Fibroblast of lung (primary cell): Measurements from ENCODE around the gene BCAT1. TPM values are rescaled to one million over a fixed set of nuclear protein-coding genes. Genes with fewer than 3 reads are reported as not detected.
A peak's percentile ranks its signal among the peaks of the same experiment; 100 is the strongest.

Experiments
- DNase-seq, 2 donors: peaks; one replicate each; pipeline versions ENCODE4 v3.0.0 to v3.0.0-alpha.2; 2010; ENCODE audit warnings: low read depth in 2 of 2
- H2AFZ ChIP-seq: 2 replicates; pipeline ENCODE4 v1.5.1; 2012; ENCODE audit warnings: low read length, control low read depth, inconsistent platforms
- H3K27ac ChIP-seq: 2 replicates; pipeline ENCODE4 v1.5.1; 2011; ENCODE audit warnings: low read length, control low read depth; ENCODE audit not compliant: insufficient read depth
- H3K27me3 ChIP-seq: 2 replicates; pipeline ENCODE4 v1.5.1; 2011; ENCODE audit warnings: mild to moderate bottlenecking, low read length; ENCODE audit not compliant: control insufficient read depth, insufficient read depth
- H3K36me3 ChIP-seq: 2 replicates; pipeline ENCODE4 v1.5.1; 2011; ENCODE audit warnings: low read length; ENCODE audit not compliant: control insufficient read depth, insufficient read depth
- H3K4me1 ChIP-seq: 2 replicates; pipeline ENCODE4 v1.5.1; 2011; ENCODE audit warnings: low read length; ENCODE audit not compliant: control insufficient read depth, insufficient read depth; ENCODE audit errors: extremely low read depth
- H3K4me2 ChIP-seq: 2 replicates; pipeline ENCODE4 v1.5.1; 2011; ENCODE audit warnings: low read length, control low read depth; ENCODE audit not compliant: insufficient read depth; ENCODE audit errors: extremely low read depth
- H3K4me3 ChIP-seq, 4 experiments: fragments of 200-600 bp in 1 of 4; sonication (generic) in 1 of 4; replicated peaks in 1 of 4; 2 replicates each; pipeline ENCODE4 v1.5.1; 2011 to 2016; ENCODE audit warnings: low read length in 4 of 4, low read depth in 3 of 4, mild to moderate bottlenecking in 3 of 4, control low read depth in 2 of 4, inconsistent platforms in 1 of 4, mixed read lengths in 1 of 4; ENCODE audit not compliant: insufficient read depth in 1 of 4; ENCODE audit errors: control extremely low read depth in 1 of 4
- H3K79me2 ChIP-seq: 2 replicates; pipeline ENCODE4 v1.5.1; 2012; ENCODE audit warnings: mild to moderate bottlenecking, low read length, inconsistent platforms; ENCODE audit not compliant: control insufficient read depth, insufficient read depth
- H3K9ac ChIP-seq: 2 replicates; pipeline ENCODE4 v1.5.1; 2011; ENCODE audit warnings: mild to moderate bottlenecking, low read length, control low read depth; ENCODE audit not compliant: insufficient read depth
- H3K9me3 ChIP-seq: 2 replicates; pipeline ENCODE4 v1.5.1; 2012; ENCODE audit warnings: low read depth, low read length; ENCODE audit not compliant: control insufficient read depth, insufficient read depth
- H4K20me1 ChIP-seq: 2 replicates; pipeline ENCODE4 v1.5.1; 2011; ENCODE audit warnings: low read length; ENCODE audit not compliant: control insufficient read depth, insufficient read depth; ENCODE audit errors: extremely low read depth
- CTCF ChIP-seq, 2 donors: IDR thresholded peaks in 1 of 2; conservative IDR thresholded peaks in 1 of 2; 1 replicate in 1 of 2; 2 replicates in 1 of 2; pipeline ENCODE4 v1.5.1; 2011 to 2012; ENCODE audit warnings: low read length in 2 of 2, control low read depth in 1 of 2, inconsistent platforms in 1 of 2, low read depth in 1 of 2, mild to moderate bottlenecking in 1 of 2
- EZH2 ChIP-seq: IDR thresholded peaks from 2 replicates; pipeline ENCODE4 v1.5.1; 2012; ENCODE audit warnings: low read length, control low read depth, mild to moderate bottlenecking; ENCODE audit errors: missing control alignments
- polyA plus RNA-seq, 2 donors: library from polyadenylated mRNA; depleted of rRNA in 1 of 2; stranded (reverse) in 1 of 2; unstranded in 1 of 2; fragments of >200 nt; gene quantifications; 2 replicates each; pipeline ENCODE4 v1.2.1, GENCODE V29; 2011 to 2012; ENCODE audit warnings: missing spikeins in 1 of 2
- total RNA-seq: library from RNA; depleted of rRNA; stranded (reverse); fragments of >200 nt; gene quantifications from 2 replicates; pipeline ENCODE4 v1.2.1, GENCODE V29; 2014

Gene BCAT1
- total and polyA plus RNA-seq, 2 donors (not counting 1 experiment from before 2014, with no cell fraction given), result 27.8 to 162 TPM

DNA sequence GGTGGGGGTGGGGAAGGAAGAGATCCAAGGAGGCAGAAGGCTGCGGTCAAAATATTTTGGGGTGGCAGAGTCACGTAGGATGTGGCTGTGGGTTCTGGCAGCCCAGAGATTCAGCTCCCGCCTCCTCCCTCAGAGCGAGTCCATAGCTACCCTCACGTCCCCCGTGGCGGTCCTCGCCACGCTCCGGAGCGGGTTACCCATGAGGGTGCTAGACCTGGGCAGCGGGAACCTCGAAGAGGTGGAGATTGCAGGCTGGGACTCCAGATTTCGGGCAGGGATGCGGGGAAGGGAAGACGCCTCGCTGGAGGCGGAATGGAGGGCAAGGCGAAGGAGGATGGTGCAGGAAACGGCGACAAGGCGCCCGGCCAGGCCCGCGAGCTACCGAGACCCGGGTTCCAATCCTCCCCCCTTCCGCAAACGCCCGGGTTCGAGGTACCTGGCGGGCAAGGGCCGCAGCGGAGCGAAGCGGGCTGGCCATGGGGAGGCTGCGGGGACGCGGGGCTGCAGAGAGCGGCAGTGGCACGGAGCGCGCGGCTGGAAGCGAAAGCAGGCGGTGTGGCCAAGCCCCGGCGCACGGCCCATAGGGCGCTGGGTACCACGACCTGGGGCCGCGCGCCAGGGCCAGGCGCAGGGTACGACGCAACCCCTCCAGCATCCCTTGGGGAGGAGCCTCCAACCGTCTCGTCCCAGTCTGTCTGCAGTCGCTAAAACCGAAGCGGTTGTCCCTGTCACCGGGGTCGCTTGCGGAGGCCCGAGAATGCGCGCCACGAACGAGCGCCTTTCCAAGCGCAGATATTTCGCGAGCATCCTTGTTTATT, 46.2 kb downstream of the BCAT1 start:
- H3K4me1 ChIP-seq, result peaks cover 15% of the 10 kb centered on the region
- no peaks in the 10 kb centered on the region for H4K20me1 ChIP-seq
- TF ChIP-seq EZH2 (no peak), CTCF (conservative IDR thresholded peaks at IDR 0.05 in 1 of 2, IDR thresholded peaks at IDR 0.05 in 1 of 2; ENCODE audit: low read depth in 1 of 2, low read length in 2 of 2) (no peak)
- H3K27me3 ChIP-seq, result no peaks in the 10 kb centered on the region
- peak overlapping the region; percentile 76 for H3K27ac ChIP-seq
- H3K4me2 ChIP-seq, result peak overlapping the region; percentile 98
- peak overlapping the region; percentile 87 for H2AFZ ChIP-seq
- peaks cover 13% of the 10 kb centered on the region for H3K79me2 ChIP-seq
- DNase-seq, result peak; percentile 46 to 52
- H3K9me3 ChIP-seq, result no peaks in the 10 kb centered on the region
- no peaks in the 10 kb centered on the region for H3K36me3 ChIP-seq
- H3K4me3 ChIP-seq, result peak overlapping the region; percentile 57 to 72 (median 70)
- H3K9ac ChIP-seq, result peak overlapping the region; percentile 75

DNA sequence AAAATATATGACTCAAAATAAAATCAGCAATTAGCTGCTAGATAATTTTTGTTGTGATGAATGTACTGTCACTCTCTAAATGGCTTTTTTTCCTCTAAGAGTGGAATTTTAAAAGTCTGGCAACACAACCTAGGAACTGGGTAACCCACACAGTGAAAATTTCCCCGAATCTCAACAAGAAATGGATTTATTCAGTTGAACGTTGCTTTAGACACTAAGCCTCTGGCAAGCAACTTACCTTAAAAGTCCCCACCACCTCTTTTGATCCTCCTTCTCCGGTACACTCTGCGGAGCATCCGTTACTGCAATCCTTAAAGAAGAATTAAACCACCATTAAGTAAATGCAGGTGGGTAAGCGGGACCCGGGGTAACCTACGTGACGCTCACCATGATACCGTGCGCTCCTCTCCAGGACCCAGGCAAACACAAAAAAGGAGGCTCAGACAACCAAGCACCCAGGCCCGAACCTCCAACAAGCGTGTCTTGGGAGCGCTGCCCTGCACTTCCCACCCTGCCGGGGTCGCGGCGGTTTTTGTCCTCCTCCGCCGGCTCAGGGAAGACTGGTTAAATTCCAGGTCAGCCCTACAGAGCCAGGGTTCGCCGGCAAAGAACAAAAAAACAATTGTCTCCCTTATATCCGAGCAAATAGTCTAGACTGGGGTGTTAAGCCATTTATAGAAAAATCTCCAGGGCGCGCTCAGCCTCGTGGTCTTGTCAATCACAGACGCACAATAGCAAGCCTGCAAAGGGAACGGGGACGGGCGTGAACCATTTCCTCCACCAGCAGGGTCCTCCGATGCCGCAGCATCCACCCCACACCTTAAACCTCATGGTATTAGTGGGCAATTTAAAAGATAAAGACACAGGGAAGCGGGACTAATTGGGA, 47.1 kb downstream of the BCAT1 start:
- H3K4me3 ChIP-seq, result peak overlapping the region; percentile 57 to 72 (median 70)
- H3K4me2 ChIP-seq, result peak overlapping the region; percentile 98
- H3K4me1 ChIP-seq, result peaks cover 15% of the 10 kb centered on the region
- no peak overlapping the region for H3K9ac ChIP-seq
- no peak for TF ChIP-seq EZH2
- TF ChIP-seq CTCF (conservative IDR thresholded peaks at IDR 0.05 in 1 of 2, IDR thresholded peaks at IDR 0.05 in 1 of 2; ENCODE audit: low read depth in 1 of 2, low read length in 2 of 2), result no peak
- H4K20me1 ChIP-seq, result no peaks in the 10 kb centered on the region
- no peaks in the 10 kb centered on the region for H3K9me3 ChIP-seq
- no peaks in the 10 kb centered on the region for H3K36me3 ChIP-seq
- DNase-seq, result peak in 1 of 2 donors; percentile 56
- H3K79me2 ChIP-seq, result peaks cover 13% of the 10 kb centered on the region
- H3K27me3 ChIP-seq, result no peaks in the 10 kb centered on the region
- H3K27ac ChIP-seq, result peak overlapping the region; percentile 76
- no peak overlapping the region for H2AFZ ChIP-seq

DNA sequence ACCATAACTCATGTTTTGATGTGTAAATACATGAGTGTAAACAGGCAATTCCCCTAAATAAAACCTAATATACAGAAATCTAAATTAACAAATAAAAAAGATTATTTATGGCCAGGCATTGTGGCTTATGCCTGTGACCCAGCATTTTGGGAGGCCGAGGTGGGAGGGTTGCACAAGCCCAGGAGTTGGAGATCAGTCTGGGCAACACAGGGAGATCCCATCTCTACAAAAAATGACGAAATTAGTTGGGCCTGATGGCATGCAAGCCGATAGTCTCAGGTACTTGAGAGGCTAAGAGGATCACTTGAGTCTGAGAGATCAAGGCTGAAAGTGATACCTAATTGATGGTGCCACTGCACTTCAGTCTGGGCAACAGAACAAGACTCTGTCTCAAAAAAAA, 48.7 kb downstream of the BCAT1 start:
- no peak overlapping the region for H3K9ac ChIP-seq
- H3K36me3 ChIP-seq, result no peaks in the 10 kb centered on the region
- H3K4me1 ChIP-seq, result peaks cover 14% of the 10 kb centered on the region
- no peak overlapping the region for H2AFZ ChIP-seq
- no peaks in the 10 kb centered on the region for H3K9me3 ChIP-seq
- no peaks in the 10 kb centered on the region for H3K27me3 ChIP-seq
- no peak overlapping the region for H3K4me2 ChIP-seq
- no peaks in the 10 kb centered on the region for H4K20me1 ChIP-seq
- DNase-seq, result no peak
- no peak overlapping the region for H3K4me3 ChIP-seq
- H3K27ac ChIP-seq, result no peak overlapping the region
- H3K79me2 ChIP-seq, result peaks cover 13% of the 10 kb centered on the region
- TF ChIP-seq EZH2, result no peak
- no peak for TF ChIP-seq CTCF (conservative IDR thresholded peaks at IDR 0.05 in 1 of 2, IDR thresholded peaks at IDR 0.05 in 1 of 2; ENCODE audit: low read depth in 1 of 2, low read length in 2 of 2)
